Erythroblast (primary cell): ENCODE data around the gene SLAMF1.

Source experiments
- GATA1 ChIP-seq: IDR thresholded peaks from 2 replicates; pipeline ENCODE4 v1.6.1; 2011; ENCODE audit warnings: low read depth, mild to moderate bottlenecking, control low read depth, low read length, moderate library complexity
- POLR2A ChIP-seq: IDR thresholded peaks from 2 replicates; pipeline ENCODE4 v1.6.1; 2011; ENCODE audit warnings: mild to moderate bottlenecking, low read length

DNA sequence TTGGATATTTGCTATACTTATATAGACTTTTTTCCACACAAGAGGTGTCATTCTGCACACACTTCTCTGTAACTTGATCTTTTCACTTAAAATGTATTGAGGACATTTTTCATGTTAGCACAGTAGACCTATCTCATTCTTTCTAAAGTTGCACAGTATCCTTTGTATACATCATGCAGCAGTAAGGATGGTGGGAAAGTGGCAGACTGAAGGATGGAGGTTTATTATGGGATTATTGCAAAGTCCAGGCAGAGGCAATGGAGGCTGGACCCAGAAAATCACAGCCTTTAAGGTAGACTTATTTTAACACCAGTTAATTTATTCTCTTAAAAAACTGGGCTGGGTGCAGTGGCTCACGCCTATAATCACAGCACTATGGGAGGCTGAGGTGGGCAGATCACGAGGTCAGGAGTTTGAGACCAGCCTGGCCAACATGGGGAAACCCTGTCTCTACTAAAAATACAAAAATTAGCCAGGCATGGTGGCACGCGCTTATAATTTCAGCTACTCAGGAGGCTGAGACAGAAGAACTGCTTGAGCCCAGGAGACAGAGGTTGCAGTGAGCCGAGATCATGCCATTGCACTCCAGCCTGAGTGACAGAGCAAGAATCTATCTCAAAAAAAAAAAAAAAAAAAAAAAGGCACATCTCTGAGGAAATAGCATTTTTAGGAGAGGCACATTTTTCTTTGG is 25.8 kb downstream of the SLAMF1 start:
- TF ChIP-seq POLR2A (no peak), GATA1 (no peak)
